Measurements from ENCODE around the gene MLEC.

Gene MLEC

DNA sequence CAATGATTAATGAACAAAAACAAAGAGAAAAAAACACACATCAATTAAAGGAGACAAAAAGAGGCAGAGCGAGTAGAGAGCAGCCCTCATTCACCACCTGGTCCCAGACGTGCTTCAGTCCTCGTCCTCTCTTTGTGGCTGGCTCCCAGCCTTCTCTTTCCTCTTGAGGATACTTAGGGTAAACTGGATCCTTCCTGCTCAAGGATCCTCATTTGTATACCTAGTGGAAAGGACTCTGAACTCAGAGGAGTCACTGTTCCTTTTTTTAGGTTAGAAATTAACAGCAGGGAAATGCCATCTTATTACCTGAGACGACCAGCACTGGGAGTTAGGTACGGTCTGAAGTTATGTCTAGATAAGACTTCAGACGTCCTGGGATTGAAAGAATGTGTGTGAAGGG is 9.7 kb downstream of the MLEC start:
- no peak for DNase-seq

DNA sequence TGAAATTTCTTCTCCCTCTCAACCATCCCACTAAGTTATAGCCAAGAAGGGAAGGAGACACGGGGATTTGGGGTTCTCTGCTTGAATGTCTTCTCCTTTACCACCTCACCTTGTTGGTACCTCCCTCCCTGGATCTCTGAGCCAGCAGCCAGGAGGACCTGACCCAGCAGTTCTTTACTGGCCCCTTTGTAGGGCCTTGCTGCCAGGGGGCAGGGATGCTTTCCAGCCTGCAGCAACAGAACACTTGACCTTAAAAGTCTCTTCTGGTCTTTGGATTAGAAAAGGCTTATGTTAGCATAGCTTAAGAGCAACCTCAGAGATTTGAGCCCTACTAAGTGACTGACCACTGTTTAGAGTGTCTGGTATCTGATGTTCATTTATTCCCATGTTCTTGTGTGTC is 10.4 kb downstream of the MLEC start:
- DNase-seq: no peak

GRCh38 chr12:120698665-120699064 is 11.7 kb downstream of the MLEC start:
- peak; percentile 37 to 67 for DNase-seq

- DNase-seq: no peak
These were observed 12.6 kb downstream of the MLEC start for GRCh38 chr12:120699553-120699952.

- no peak for DNase-seq
These were observed 13.9 kb downstream of the MLEC start for GRCh38 chr12:120700886-120701285.

GRCh38 chr12:120702637-120703036 is 15.7 kb downstream of the MLEC start:
- no peak for DNase-seq

DNA sequence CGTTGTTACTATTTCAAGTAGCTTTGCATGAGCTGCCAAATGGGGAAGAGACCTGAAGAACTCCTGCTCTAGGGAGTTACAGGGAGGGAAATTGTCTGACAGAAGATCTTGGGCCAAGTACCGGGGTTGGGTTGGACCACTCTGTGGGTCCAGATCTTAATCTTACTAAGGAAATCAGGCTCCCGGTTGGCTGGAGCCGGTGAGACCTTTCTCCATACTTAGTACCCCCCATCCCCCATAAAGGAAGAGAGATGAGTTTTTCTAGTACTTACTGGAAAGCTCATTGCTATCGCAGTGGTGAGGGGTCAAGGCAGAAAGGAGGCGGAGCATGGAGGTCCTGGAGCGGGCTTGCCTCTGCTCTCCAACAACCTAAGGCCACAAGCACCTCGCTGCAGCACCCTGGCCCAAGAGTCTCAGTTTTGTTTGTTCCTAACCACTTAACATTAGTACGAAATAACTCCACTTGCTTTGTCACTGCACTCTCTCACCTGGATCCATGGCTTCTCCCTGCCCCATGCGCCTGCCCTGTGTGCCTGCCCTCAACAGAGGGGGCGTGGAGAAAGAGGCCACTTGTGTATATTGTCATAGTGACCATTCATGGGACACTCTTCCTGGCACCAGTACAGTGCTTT is 16.5 kb downstream of the MLEC start:
- no peak for DNase-seq

- no peak for DNase-seq
These were observed 18.7 kb downstream of the MLEC start for GRCh38 chr12:120705618-120706017.

DNA sequence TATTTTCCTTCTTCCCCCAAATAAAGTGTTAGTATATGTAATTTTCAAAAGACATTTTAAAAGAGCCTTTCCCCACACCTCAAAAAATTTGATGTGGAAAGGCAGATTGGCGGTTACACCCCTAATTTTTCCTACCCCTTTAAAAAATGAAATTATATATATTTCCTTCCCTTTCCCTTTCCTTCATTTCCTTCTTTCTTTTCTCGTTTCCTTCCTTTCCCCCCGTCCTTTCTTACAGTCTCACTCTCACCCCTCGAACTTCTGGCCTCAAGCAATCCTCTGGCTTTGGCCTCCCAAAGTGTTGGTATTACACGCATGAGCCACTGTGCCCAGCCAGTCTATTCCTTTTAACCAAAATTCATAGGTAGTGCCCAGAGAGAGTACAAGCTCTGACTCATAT is 19.1 kb downstream of the MLEC start:
- DNase-seq: no peak

DNA sequence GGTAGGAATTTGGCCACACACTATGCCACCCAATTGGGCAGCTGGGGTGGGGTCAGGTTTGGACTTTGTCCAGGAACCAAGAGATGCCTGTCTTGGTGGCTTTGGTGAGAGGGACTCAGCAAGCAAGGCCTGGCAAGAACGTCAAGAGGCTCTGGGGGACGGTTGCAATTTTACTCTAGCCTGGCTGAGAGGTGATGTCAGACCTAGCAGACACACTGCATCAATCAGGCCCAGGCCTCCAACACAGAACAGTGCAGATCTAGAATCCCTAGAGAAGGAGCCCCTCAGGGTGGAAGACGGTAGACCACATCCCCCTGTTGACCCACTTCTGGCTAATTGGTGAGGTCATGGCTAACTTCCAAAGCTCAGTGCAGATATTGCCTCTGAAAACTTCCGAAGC is 21.7 kb downstream of the MLEC start:
- no peak for DNase-seq

GRCh38 chr12:120710031-120710804 is 23.3 kb downstream of the MLEC start, which contains the start of gene UNC119B:
UNC119B (plus strand) TSS chr12:120710458; CDS start chr12:120710475, 17 bp downstream.
- DNase-seq: peak; percentile 22 to 27

GRCh38 chr12:120710805-120711296 is 23.9 kb downstream of the MLEC start:
- DNase-seq: no peak

DNA sequence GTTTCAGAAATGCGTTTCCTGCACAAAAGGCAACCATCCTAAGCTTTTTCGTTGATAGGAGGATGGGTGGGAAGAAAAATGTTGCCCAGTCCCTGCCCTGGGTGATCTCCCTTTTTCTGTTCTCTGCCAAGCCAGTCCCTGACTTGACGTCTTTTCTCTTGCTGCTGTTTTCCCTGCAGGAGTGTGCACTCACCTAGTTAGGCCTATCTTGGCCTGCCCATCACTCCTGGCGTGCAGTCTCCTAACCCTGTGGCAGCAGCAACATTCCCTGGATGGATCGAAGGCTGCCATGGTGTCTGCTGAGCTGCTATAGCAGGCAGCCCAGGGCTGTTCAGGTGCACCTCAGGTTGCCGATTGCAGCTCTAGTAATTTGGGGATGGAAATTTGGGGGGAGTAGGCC is 24.5 kb downstream of the MLEC start:
- DNase-seq: no peak

DNA sequence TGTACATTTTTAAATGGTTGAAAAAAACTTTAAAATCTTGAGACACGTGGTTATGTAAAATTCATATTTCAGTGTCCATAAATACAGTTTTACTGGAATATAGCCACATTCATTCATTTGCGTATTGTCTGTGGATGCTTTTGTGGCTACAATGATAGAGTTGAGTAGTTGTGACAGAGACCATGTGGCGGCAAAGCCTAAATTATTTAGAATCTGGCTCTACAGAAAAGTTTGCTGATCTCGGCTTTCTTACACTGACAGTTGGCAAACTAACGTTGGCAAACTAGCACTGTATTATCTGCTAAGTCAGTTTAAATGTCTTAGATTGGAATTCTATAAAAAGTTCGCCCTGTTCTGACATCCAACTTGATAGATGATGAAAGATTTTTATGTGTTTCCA is 25.7 kb downstream of the MLEC start:
- no peak for DNase-seq

- DNase-seq: peak; percentile 82 to 85
These were observed 27.0 kb downstream of the MLEC start for GRCh38 chr12:120713861-120714482.

GRCh38 chr12:120718055-120718454 is 31.1 kb downstream of the MLEC start:
- no peak for DNase-seq

- DNase-seq: no peak
These were observed 32.1 kb downstream of the MLEC start for GRCh38 chr12:120719072-120719471.

DNA sequence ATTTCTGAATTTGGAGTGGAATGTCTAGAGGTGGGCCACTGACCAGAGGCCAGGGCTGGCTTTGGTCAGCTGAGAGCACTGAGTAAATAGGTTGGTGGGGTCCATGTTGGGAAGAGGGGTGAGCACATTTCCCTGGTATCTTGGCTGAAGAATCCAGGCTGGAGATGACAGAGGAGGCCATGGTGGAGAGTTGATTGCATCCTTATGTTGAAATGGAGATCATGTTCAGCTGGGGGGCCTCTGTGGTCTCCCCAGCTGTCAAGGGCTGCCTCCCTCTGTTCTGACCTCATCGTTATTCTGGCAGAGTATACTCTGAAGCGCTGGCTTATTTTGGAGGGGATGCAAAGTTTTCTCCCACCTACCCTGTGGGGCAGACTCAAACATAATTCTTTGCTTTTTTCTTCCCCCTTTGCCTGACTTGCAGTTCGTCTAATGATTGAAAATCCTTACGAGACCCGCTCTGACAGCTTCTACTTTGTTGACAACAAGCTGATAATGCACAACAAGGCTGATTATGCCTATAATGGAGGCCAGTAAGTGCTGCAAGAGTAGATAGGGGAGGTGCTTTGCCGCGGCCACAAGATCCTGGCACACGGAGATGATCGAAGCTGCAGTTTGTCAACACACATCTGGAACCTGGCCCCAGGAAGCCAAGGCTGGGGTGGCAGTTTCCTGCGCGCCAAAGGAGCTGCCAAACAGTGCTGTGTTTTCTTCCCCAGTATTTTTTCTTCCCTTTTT is 32.7 kb downstream of the MLEC start:
- DNase-seq: no peak

DNA sequence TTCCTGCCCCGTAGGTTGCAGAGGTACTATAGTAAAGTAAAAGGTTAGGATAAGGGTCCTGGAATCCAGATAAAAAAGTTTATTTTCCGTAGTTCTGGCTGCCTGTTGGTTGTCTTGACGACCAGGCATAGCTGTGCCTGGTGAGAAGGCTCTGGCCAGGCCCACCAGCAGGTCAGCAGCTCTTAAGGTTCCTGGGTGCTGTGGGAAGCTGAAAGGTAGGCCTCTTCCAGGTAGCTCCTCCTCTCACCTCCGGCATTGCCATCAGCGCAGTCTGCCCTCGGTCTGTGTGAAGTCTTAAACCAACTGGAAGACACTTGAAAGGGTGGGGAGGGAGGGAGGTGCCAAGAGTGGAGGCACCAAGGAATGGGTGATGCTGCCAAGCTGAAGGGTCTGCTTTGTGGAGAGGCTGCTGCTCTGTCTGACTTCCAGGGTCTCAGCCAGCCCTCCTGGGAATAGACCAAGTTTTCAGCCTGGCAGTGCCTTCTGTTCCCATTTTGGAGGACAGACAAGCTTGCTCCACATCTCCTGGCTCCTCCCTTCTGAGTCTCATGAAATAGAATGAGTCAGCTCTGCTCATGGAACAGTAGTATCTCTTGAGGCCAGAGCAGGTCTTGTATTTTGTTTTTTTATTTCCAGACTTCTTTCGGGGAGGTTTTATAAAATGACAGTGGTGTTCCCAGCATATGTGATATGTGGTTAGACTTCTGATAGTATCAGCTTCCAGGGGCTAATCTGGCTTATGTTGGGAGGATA is 33.5 kb downstream of the MLEC start:
- DNase-seq: peak; percentile 38 to 39

DNA sequence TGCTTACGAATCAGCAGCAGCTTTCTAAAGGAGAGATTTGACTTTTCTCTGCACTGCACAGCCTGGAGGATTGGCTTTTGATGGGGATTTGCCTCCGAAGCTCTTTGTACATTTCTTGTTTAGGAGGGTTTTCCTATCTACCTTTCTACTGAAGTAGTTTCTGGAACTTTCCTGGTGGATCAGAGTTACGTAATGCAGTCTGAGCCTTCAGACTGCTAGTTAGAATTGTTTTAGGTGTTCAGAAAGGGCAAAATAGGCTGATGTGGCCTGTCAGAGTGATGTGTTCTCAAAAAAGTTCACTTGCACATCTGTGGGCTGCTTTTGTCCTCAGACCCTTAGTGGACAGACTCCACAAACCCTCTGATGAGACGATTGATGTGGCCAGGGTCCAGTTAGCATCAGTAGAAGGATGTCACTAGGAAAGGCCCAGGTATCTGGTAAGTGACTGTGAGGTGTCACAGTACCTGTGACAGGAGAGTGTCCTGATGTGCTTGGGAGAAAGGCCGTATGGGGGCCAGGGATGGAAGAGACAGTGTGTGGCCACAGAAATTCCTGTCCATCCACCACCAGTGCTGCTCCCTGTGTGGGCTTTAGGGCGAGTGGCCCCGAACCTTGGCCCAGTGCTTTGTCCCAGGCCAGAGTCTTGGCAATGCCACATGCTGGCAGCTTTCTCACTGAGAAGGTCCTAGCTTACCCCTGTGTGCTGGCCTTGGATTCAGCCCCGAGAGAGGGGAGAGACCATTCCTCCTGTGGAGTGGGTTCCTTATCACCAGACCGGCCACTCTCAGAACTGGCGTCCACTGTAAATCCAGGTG is 34.2 kb downstream of the MLEC start:
- DNase-seq: no peak

GRCh38 chr12:120721866-120722265 is 34.9 kb downstream of the MLEC start:
- DNase-seq: no peak

GRCh38 chr12:120722784-120723183 is 35.8 kb downstream of the MLEC start:
- no peak for DNase-seq
